ENCODE data around the gene PRRG2.

- TF ChIP-seq CTCF (conservative IDR thresholded peaks at IDR 0.05 in 1 of 2, IDR thresholded peaks at IDR 0.05 in 1 of 2; ENCODE audit: extremely low read depth in 1 of 2, insufficient read depth in 1 of 2, low read depth in 1 of 2, low read length in 2 of 2) (no peak), EZH2 (IDR thresholded peaks at IDR 0.05; ENCODE audit: borderline replicate concordance, low read length) (no peak)
Measured at GRCh38 chr19:49543032-49543431, 38.1 kb upstream of the PRRG2 start.

All from mammary epithelial cell (primary cell).